Measurements from ENCODE around the gene PATL1.

PATL1 gene

DNA sequence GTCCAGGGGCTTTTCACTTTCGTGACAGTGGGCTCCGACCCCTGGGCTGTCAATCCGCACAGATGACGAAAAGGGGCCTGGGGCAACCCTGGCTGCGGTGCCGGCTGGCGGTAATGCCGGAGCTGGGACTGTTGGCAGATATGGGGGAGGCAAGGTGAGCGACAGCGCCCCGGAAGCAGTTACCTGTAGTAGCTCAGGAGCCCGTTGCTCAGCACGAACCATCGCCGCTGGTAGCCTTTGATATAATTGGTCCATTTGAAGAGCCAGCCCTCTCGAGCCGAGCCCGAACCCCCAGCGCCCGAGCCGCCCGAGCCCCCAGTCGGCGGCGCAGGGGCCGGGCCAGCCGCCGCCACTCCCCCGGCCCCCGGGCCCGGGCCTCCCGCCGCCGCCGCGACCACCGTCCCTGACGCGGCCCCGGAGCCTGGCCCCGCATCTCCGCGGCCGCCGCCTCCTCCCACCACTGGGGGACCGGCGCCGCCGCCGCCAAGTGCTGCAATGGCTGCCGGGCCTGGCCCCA is 53.7 kb downstream of the PATL1 start:
- peaks cover 4% of the 10 kb centered on the region for H3K36me3 Mint-ChIP-seq (ENCODE audit: low read depth)
- no peaks in the 10 kb centered on the region for H3K27me3 Mint-ChIP-seq (ENCODE audit: low read depth)
- no peaks in the 10 kb centered on the region for H3K9me3 Mint-ChIP-seq
- peak overlapping the region; percentile 90 to 98 (median 97) for H3K4me3 Mint-ChIP-seq
- TF ChIP-seq, protein P1, sequence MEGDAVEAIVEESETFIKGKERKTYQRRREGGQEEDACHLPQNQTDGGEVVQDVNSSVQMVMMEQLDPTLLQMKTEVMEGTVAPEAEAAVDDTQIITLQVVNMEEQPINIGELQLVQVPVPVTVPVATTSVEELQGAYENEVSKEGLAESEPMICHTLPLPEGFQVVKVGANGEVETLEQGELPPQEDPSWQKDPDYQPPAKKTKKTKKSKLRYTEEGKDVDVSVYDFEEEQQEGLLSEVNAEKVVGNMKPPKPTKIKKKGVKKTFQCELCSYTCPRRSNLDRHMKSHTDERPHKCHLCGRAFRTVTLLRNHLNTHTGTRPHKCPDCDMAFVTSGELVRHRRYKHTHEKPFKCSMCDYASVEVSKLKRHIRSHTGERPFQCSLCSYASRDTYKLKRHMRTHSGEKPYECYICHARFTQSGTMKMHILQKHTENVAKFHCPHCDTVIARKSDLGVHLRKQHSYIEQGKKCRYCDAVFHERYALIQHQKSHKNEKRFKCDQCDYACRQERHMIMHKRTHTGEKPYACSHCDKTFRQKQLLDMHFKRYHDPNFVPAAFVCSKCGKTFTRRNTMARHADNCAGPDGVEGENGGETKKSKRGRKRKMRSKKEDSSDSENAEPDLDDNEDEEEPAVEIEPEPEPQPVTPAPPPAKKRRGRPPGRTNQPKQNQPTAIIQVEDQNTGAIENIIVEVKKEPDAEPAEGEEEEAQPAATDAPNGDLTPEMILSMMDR (IDR thresholded peaks at IDR 0.05; ENCODE audit: unreplicated experiment in 3 of 3), result no peak
- peak overlapping the region; percentile 76 to 92 (median 90) for H3K27ac Mint-ChIP-seq
- peaks cover 36% of the 10 kb centered on the region for H3K4me1 Mint-ChIP-seq

GRCh38 chr11:59614277-59615119 is 54.3 kb downstream of the PATL1 start:
- Mint-ChIP-seq H3K36me3 (ENCODE audit: low read depth) (peaks cover 8% of the 10 kb centered on the region), H3K9me3 (no peaks in the 10 kb centered on the region), H3K27me3 (ENCODE audit: low read depth) (no peaks in the 10 kb centered on the region), H3K4me1 (peaks cover 36% of the 10 kb centered on the region), H3K4me3 (peak overlapping the region; percentile 90 to 98 (median 97)), H3K27ac (peak overlapping the region; percentile 76 to 92 (median 90))
- TF ChIP-seq, protein P1 (IDR thresholded peaks at IDR 0.05; ENCODE audit: unreplicated experiment in 3 of 3), result no peak

GRCh38 chr11:59611570-59612565 is 57.0 kb downstream of the PATL1 start:
- H3K27ac Mint-ChIP-seq, result peak overlapping the region; percentile 56 to 81 (median 61)
- H3K27me3 Mint-ChIP-seq (ENCODE audit: low read depth), result no peaks in the 10 kb centered on the region
- H3K4me1 Mint-ChIP-seq, result peaks cover 40% of the 10 kb centered on the region
- no peaks in the 10 kb centered on the region for H3K9me3 Mint-ChIP-seq
- peaks cover 31% of the 10 kb centered on the region for H3K36me3 Mint-ChIP-seq (ENCODE audit: low read depth)
- TF ChIP-seq, protein P1 (IDR thresholded peaks at IDR 0.05; ENCODE audit: unreplicated experiment in 3 of 3), result no peak
- peak overlapping the region; percentile 90 to 98 (median 97) for H3K4me3 Mint-ChIP-seq

DNA sequence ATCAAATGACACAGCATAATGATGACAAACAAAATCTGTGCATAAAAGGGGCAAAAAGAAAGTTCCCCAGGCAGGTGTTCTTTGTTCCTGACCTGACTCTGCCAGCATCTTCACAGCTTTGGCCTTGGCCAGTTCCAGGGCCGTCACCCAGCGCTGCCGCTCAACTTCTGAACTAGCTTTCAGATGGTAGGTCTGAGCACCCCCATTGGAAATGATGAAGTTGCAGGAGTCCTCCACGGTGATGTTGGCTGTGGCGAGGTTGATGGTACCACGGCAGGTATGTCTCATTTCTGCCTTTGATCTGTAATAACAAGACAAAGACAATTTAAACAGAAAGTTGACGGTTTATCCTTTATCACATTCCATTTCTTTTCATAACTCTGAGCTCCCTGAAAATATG is 58.5 kb downstream of the PATL1 start:
- Mint-ChIP-seq H3K27ac (no peak overlapping the region), H3K4me3 (no peak overlapping the region), H3K36me3 (ENCODE audit: low read depth) (peaks cover 46% of the 10 kb centered on the region), H3K27me3 (ENCODE audit: low read depth) (no peaks in the 10 kb centered on the region), H3K4me1 (peaks cover 40% of the 10 kb centered on the region), H3K9me3 (no peaks in the 10 kb centered on the region)
- TF ChIP-seq, protein P1 (IDR thresholded peaks at IDR 0.05; ENCODE audit: unreplicated experiment in 3 of 3), result no peak

DNA sequence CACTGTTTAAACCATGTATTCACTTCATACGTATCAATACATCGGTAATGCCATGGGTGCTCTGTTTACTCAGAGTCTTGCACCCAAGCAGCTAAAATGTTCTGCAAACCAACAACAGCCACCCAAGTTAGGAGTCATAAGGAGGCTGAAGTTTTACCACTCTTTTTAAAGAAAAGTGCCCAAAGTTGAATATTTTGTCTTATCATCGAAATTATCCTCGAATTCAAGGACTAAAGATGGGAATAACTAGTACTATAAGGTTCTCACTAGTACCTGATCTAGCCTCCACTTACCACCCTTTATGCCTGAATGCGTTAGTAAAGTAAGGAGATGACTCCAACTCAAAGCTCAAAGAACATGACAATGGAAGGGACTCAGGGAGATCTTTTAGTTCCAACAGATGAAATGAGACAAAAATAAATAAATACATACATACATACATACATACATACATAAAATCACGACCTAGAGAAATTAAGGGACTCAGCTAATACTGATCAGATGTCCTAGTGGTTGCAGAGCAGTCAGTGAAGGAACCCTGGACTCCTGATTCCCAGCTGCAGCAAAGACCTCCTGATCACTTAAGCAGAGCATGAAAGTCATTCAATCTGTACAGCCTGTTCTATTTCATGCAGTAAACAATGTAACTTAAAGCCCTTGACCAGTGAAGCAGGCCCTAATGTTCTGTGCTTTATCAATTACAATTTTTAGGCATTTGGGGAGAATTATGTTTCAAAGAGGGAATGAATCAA is 61.0 kb downstream of the PATL1 start:
- Mint-ChIP-seq H3K27me3 (ENCODE audit: low read depth) (no peaks in the 10 kb centered on the region), H3K36me3 (ENCODE audit: low read depth) (peaks cover 60% of the 10 kb centered on the region), H3K4me3 (no peak overlapping the region), H3K4me1 (peaks cover 22% of the 10 kb centered on the region), H3K9me3 (no peaks in the 10 kb centered on the region), H3K27ac (no peak overlapping the region)
- TF ChIP-seq, protein P1 (IDR thresholded peaks at IDR 0.05; ENCODE audit: unreplicated experiment in 3 of 3), result no peak
